Measurements from ENCODE around the gene GLDC.
"Not testable (repeated sequence)": the region's sequence is repeated elsewhere in the genome, so short reads cannot be mapped to it uniquely, and the experiment has no call there.

The GLDC gene

DNA sequence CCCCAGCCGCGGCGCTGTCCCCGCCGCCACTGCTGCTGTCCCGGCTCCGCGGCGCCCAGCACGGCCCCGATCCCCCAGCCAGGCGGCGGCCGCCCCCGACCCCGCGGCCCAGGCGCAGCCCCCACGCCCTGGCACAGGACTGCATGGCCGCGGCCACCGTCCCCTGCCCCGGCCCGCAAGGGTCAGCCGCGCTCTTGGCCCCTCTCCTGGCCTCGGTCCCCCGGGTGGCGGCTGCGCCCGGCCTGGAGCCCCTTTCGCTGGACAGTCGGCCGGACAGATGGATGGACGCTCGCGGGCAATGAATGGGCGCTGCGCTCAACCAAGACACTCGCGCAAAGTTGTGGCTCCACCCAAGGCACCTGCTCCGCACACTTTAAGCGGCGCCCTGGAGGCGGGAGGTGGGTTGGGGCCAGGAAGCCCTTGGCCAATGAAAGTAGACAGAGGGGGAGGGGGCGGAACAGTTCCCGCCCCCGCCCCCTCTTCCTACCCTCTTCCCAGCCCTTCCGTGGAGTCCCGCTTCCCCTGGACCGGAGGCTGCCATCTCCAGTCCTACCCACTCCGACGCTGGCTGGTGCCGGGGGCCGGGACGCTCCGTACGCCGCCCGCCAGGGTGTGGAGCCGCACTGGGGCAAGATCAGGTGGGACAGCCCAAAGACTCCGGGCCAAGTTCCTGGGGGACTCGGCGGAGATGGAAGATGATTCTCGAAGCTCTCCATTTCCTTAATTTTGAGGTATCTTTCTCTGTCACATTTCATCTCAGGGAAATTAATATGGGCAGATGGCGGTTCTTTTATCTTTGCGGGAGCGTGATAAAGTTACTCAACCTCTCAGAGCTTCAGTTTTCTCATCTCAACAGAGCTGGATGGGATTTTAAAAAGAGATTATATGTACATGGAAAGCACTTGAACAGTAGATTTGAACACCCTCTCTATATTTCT lies at the start of gene GLDC:
Gene GLDC (minus strand): TSS at position 375 of the 938 bp plus-strand sequence. CDS start 230 bp downstream, at position 145.
- Histone ChIP-seq H3K4me1 (ENCODE audit: control insufficient read depth, insufficient read depth, low read length) (peaks cover 11% of the 10 kb centered on the region), H3K36me3 (ENCODE audit: control insufficient read depth in 2 of 2, insufficient read depth in 2 of 2, low read length in 2 of 2) (no peaks in the 10 kb centered on the region), H3K4me3 (ENCODE audit: low read length in 2 of 2) (peak within 1 kb of the TSS; percentile 55 to 60), H3K27ac (ENCODE audit: low read length) (no peak within 1 kb of the TSS), H3K9me3 (ENCODE audit: control insufficient read depth in 2 of 2, low read length in 2 of 2) (no peaks in the 10 kb centered on the region), H3K9ac (ENCODE audit: low read length in 2 of 2) (no peak within 1 kb of the TSS), H3K27me3 (ENCODE audit: control insufficient read depth in 1 of 2, insufficient read depth in 2 of 2, low read length in 2 of 2) (peaks cover 36 to 39% of the 10 kb centered on the region in 2 donors)

DNA sequence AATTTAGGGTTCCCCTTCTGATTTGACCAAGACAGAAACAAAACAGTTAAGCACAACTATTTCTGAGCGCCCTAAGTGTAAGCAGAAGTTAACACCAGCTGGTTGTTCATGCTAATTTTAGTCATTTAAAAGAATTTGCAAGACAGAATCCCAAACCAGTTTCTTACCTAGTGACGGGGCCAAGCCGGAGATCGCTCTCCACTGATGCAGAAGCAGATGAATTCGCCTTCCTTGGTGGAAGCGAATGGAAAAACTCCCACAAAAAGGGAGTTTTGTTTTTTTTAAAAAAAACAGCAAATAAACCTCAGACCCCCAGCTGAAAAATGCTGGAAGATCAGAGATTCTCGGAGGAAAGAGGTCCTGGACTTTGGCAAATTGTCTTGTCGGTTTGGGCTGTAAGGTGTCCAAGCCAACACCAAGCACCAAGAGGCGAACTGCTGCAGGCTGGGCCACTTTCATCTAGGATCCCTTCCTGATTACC lies 47.4 kb upstream of the GLDC start:
- Histone ChIP-seq H3K27me3 (ENCODE audit: control insufficient read depth in 1 of 2, insufficient read depth in 2 of 2, low read length in 2 of 2) (no peaks in the 10 kb centered on the region), H3K9me3 (ENCODE audit: control insufficient read depth in 2 of 2, low read length in 2 of 2) (no peaks in the 10 kb centered on the region), H3K9ac (ENCODE audit: low read length in 2 of 2) (no peak overlapping the region), H3K4me3 (ENCODE audit: low read length in 2 of 2) (no peak overlapping the region), H3K27ac (ENCODE audit: low read length) (no peak overlapping the region), H3K4me1 (ENCODE audit: control insufficient read depth, insufficient read depth, low read length) (no peaks in the 10 kb centered on the region), H3K36me3 (ENCODE audit: control insufficient read depth in 2 of 2, insufficient read depth in 2 of 2, low read length in 2 of 2) (no peaks in the 10 kb centered on the region)

DNA sequence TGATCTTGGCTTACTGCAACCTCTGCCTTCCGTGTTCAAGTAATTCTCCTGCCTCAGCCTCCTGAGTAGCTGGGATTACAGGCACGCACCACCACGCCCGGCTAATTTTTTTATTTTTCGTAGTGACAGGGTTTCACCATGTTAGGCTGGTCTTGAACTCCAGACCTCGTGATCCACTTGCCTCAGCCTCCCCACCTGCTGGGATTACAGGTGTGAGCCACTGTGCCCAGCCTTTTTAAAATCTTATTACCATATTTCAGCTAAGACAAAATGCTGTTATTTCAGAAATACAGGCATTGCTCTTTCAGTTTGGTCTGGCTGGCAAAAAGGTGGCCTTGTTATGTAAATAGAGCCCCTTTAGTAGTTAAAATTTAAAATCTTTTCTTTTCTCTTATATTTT lies 46.9 kb upstream of the GLDC start:
- H3K4me3 ChIP-seq (ENCODE audit: low read length in 2 of 2): no peak overlapping the region
- no peaks in the 10 kb centered on the region for H3K27me3 ChIP-seq (ENCODE audit: control insufficient read depth in 1 of 2, insufficient read depth in 2 of 2, low read length in 2 of 2)
- H3K9me3 ChIP-seq (ENCODE audit: control insufficient read depth in 2 of 2, low read length in 2 of 2): no peaks in the 10 kb centered on the region
- H3K4me1 ChIP-seq (ENCODE audit: control insufficient read depth, insufficient read depth, low read length): no peaks in the 10 kb centered on the region
- no peak overlapping the region for H3K27ac ChIP-seq (ENCODE audit: low read length)
- no peaks in the 10 kb centered on the region for H3K36me3 ChIP-seq (ENCODE audit: control insufficient read depth in 2 of 2, insufficient read depth in 2 of 2, low read length in 2 of 2)
- H3K9ac ChIP-seq (ENCODE audit: low read length in 2 of 2): no peak overlapping the region

DNA sequence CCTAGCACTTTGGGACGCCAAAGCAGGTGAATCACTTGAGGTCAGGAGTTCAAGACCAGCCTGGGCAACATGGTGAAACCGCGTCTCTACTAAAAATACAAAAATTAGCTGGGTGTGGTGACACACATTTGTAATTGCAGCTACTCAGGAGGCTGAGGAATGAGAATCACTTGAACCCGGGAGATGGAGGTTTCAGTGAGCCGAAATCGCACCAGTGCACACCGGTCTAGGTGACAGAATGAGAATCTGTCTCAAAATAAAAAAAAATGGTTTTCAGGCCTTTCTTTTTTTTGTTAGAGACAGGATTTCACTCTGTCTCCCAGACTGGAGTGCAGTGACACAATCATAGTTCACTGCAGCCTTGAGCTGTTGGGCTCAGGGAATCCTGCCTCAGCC lies 45.1 kb upstream of the GLDC start:
- H3K9me3 ChIP-seq (ENCODE audit: control insufficient read depth in 2 of 2, low read length in 2 of 2); H3K36me3 ChIP-seq (ENCODE audit: control insufficient read depth in 2 of 2, insufficient read depth in 2 of 2, low read length in 2 of 2); H3K4me1 ChIP-seq (ENCODE audit: control insufficient read depth, insufficient read depth, low read length); H3K4me3 ChIP-seq (ENCODE audit: low read length in 2 of 2); H3K27me3 ChIP-seq (ENCODE audit: control insufficient read depth in 1 of 2, insufficient read depth in 2 of 2, low read length in 2 of 2); H3K27ac ChIP-seq (ENCODE audit: low read length); H3K9ac ChIP-seq (ENCODE audit: low read length in 2 of 2): not testable (repeated sequence)

DNA sequence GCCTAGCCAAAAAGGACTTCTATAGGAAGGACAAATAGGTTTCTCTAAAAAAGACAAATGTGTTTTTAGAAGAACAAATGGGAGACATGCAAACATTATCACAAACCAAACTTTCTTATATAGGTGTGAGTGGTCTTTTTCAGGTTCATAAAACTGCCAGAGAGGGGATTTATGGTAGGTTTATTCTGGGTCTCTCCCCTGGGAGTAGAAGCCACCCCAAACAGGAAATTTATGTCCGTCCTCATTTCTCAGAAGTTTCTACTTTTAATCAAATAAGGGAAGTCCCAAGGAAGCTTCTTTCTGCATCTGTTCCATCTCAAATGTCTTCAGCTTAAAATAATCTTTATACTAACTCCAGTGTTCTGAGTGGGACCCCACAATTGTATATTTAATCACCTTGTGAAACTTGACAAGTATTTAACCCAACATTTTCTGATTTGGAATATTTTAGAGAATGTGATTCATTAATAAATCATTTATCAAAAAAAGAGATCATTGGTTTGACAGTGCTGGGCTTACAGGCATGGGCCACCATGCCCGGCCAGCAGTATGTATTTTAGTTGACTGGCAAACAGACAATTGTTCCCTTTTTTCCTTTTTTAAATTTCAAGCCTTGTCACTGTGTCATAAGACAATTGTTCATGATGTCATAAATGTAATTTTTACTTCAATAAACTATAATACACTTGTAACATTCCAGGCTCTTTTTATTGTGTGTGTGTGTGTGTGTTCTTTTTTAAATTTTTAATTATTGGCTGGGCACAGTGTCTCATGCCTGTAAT lies 44.6 kb upstream of the GLDC start:
- no peaks in the 10 kb centered on the region for H3K4me1 ChIP-seq (ENCODE audit: control insufficient read depth, insufficient read depth, low read length)
- H3K4me3 ChIP-seq (ENCODE audit: low read length in 2 of 2): no peak overlapping the region
- no peaks in the 10 kb centered on the region for H3K27me3 ChIP-seq (ENCODE audit: control insufficient read depth in 1 of 2, insufficient read depth in 2 of 2, low read length in 2 of 2)
- H3K9me3 ChIP-seq (ENCODE audit: control insufficient read depth in 2 of 2, low read length in 2 of 2): no peaks in the 10 kb centered on the region
- no peak overlapping the region for H3K27ac ChIP-seq (ENCODE audit: low read length)
- no peak overlapping the region for H3K9ac ChIP-seq (ENCODE audit: low read length in 2 of 2)
- H3K36me3 ChIP-seq (ENCODE audit: control insufficient read depth in 2 of 2, insufficient read depth in 2 of 2, low read length in 2 of 2): no peaks in the 10 kb centered on the region

DNA sequence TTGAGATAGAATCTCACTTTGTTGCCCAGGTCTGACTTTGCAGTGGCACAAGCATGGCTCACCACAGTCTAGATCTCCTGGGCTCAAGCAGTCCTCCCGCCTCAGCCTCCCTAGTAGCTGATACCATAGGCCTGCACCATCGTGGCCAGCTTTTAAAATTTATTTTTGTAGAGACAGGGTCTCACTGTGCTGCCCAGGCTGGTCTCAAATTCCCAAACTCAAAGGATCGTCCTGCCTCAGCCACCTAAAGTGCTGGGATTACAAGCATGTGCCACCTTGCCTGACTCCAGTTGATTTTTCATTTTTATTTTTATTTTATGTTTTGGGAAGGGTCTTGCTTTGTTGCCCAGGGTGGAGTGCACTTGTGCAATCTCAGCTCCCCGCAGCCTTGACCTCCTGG lies 41.7 kb upstream of the GLDC start:
- Histone ChIP-seq H3K4me3 (ENCODE audit: low read length in 2 of 2) (no peak overlapping the region), H3K9me3 (ENCODE audit: control insufficient read depth in 2 of 2, low read length in 2 of 2) (no peaks in the 10 kb centered on the region), H3K9ac (ENCODE audit: low read length in 2 of 2) (no peak overlapping the region), H3K27me3 (ENCODE audit: control insufficient read depth in 1 of 2, insufficient read depth in 2 of 2, low read length in 2 of 2) (no peaks in the 10 kb centered on the region), H3K36me3 (ENCODE audit: control insufficient read depth in 2 of 2, insufficient read depth in 2 of 2, low read length in 2 of 2) (no peaks in the 10 kb centered on the region), H3K4me1 (ENCODE audit: control insufficient read depth, insufficient read depth, low read length) (peaks cover 1% of the 10 kb centered on the region), H3K27ac (ENCODE audit: low read length) (no peak overlapping the region)

DNA sequence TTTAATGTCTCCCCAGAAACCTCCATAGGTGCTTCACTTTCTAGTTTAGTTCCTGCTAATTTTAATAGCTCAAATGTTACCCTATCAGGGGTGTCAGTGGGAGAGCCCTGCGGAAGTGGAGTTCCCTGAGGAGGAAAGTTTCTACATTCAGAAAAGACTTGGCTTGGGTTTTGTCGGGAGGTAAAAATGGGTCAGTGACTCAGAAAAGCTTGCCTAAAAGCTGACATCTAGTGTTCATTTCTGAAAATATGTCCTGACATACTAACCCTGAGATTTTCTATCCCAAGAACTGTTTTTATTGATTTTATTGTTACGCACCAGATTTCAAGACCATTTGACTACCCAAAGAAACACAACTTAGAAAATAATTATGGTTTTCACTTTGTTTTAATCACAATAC lies 40.9 kb upstream of the GLDC start:
- no peaks in the 10 kb centered on the region for H3K27me3 ChIP-seq (ENCODE audit: control insufficient read depth in 1 of 2, insufficient read depth in 2 of 2, low read length in 2 of 2)
- H3K36me3 ChIP-seq (ENCODE audit: control insufficient read depth in 2 of 2, insufficient read depth in 2 of 2, low read length in 2 of 2): no peaks in the 10 kb centered on the region
- no peak overlapping the region for H3K27ac ChIP-seq (ENCODE audit: low read length)
- H3K4me3 ChIP-seq (ENCODE audit: low read length in 2 of 2): no peak overlapping the region
- no peaks in the 10 kb centered on the region for H3K9me3 ChIP-seq (ENCODE audit: control insufficient read depth in 2 of 2, low read length in 2 of 2)
- H3K9ac ChIP-seq (ENCODE audit: low read length in 2 of 2): no peak overlapping the region
- H3K4me1 ChIP-seq (ENCODE audit: control insufficient read depth, insufficient read depth, low read length): peaks cover 4% of the 10 kb centered on the region

DNA sequence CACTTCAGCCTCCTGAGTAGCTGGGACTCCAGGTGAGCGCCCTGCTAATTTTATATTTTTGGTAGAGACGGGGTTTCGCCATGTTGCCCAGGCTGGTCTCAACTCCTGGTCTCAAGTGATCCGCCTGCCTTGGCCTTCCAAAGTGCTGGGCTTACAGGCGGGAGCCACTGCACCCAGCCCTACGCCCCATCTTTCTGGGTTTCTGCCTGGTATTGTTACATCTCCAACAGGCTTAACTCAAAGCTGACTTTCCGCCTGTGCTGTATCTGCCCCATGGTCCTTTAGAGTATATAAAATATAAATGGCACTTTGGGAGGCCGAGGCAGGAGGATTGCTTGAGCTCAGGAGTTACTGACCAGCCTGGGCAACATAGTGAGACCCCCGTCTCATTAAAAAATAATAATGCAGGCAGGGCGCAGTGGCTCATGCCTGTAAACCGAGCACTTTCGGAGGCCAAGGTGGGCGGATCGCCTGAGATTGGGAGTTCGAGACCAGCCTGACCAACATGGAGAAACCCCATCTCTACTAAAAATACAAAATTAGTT lies 36.5 kb upstream of the GLDC start:
- Histone ChIP-seq H3K27ac (ENCODE audit: low read length) (peak overlapping the region; percentile 96), H3K4me1 (ENCODE audit: control insufficient read depth, insufficient read depth, low read length) (peaks cover 6% of the 10 kb centered on the region), H3K9ac (ENCODE audit: low read length in 2 of 2) (peak overlapping the region; percentile 92 to 96), H3K9me3 (ENCODE audit: control insufficient read depth in 2 of 2, low read length in 2 of 2) (no peaks in the 10 kb centered on the region), H3K27me3 (ENCODE audit: control insufficient read depth in 1 of 2, insufficient read depth in 2 of 2, low read length in 2 of 2) (no peaks in the 10 kb centered on the region), H3K4me3 (ENCODE audit: low read length in 2 of 2) (peak overlapping the region; percentile 91 to 99), H3K36me3 (ENCODE audit: control insufficient read depth in 2 of 2, insufficient read depth in 2 of 2, low read length in 2 of 2) (no peaks in the 10 kb centered on the region)

DNA sequence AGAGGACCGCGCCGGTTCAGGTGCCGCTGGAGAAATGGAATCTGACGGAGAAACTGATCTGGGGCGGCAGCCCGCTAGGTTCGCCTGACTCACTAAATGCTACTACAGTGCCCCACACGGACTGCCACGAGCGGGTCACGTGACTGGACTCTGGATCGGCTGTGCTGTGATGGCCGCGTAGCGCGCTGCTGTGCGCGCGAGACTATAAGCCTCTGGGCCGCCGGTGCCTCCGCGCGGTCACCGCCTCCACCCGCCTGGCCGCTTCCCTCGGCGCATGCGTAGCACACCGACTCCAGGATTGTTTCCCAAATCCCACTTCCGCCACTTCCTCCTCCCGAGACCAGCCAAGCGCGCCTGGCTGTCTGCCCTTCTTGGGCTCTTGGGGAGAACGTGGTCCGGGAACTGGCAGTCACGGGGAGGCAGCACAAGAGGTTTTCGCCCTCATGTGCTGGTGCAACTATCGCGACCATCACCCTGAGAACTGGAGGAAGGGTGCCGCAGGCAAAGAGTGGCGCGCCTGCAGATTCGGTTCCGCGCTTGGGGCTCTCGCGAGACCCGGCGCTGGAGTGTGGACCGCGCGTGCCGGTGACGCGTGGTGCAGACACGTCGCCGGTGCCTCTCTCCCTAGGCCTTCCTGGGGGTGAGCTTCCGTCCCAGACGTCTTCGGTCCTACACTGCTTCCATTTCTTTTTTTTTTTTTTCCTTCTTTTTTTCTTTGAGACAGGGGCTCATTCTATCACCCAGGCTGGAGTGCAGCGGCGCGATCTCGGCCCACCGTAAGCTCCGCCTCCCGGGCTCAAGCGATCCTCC lies 35.8 kb upstream of the GLDC start:
- peak overlapping the region; percentile 96 for H3K27ac ChIP-seq (ENCODE audit: low read length)
- H3K36me3 ChIP-seq (ENCODE audit: control insufficient read depth in 2 of 2, insufficient read depth in 2 of 2, low read length in 2 of 2): no peaks in the 10 kb centered on the region
- H3K27me3 ChIP-seq (ENCODE audit: control insufficient read depth in 1 of 2, insufficient read depth in 2 of 2, low read length in 2 of 2): no peaks in the 10 kb centered on the region
- peaks cover 6% of the 10 kb centered on the region for H3K4me1 ChIP-seq (ENCODE audit: control insufficient read depth, insufficient read depth, low read length)
- peak overlapping the region; percentile 91 to 99 for H3K4me3 ChIP-seq (ENCODE audit: low read length in 2 of 2)
- no peaks in the 10 kb centered on the region for H3K9me3 ChIP-seq (ENCODE audit: control insufficient read depth in 2 of 2, low read length in 2 of 2)
- peak overlapping the region; percentile 92 to 96 for H3K9ac ChIP-seq (ENCODE audit: low read length in 2 of 2)

DNA sequence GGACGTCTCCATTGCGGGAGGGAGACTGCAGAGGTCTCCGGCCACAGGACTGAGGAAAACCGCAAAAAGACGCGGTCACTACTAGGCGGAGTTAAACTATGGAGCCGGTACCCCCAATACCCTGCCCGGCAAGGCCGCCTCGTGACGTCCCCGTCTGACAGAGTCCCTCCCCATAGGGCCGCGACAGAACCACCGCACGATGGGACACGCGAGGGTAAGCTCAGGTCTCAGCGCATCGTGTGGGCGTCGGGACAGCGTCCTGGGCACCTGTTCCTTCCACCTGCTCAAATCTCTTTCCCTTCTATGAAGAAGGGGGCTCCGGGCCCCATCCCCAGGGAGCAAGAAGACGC lies 35.2 kb upstream of the GLDC start:
- peaks cover 6% of the 10 kb centered on the region for H3K4me1 ChIP-seq (ENCODE audit: control insufficient read depth, insufficient read depth, low read length)
- H3K4me3 ChIP-seq (ENCODE audit: low read length in 2 of 2): peak overlapping the region; percentile 91 to 99
- H3K27me3 ChIP-seq (ENCODE audit: control insufficient read depth in 1 of 2, insufficient read depth in 2 of 2, low read length in 2 of 2): no peaks in the 10 kb centered on the region
- no peaks in the 10 kb centered on the region for H3K36me3 ChIP-seq (ENCODE audit: control insufficient read depth in 2 of 2, insufficient read depth in 2 of 2, low read length in 2 of 2)
- peak overlapping the region; percentile 96 for H3K27ac ChIP-seq (ENCODE audit: low read length)
- H3K9me3 ChIP-seq (ENCODE audit: control insufficient read depth in 2 of 2, low read length in 2 of 2): no peaks in the 10 kb centered on the region
- H3K9ac ChIP-seq (ENCODE audit: low read length in 2 of 2): peak overlapping the region; percentile 92 to 96
